HL-60 (cell line): ENCODE results near the gene ZNF747.

ENCODE experiments used
- DNase-seq, 2 experiments: peaks; one replicate each; pipeline ENCODE4 v3.0.0-alpha.2; 2010 to 2020; ENCODE audit warnings: low read depth in 1 of 2, low spot score in 1 of 2
- H3K27ac ChIP-seq: fragments of 250-450 bp; sonication (Bioruptor Pico); replicated peaks from 2 replicates; pipeline ENCODE4 v1.5.1; 2020; ENCODE audit warnings: mild to moderate bottlenecking, moderate library complexity
- H3K27me3 ChIP-seq: fragments of 250-450 bp; sonication (Bioruptor Pico); 2 replicates; pipeline ENCODE4 v1.5.1; 2021; ENCODE audit warnings: mild to moderate bottlenecking, moderate library complexity; ENCODE audit not compliant: insufficient read depth, poor library complexity, severe bottlenecking
- H3K4me3 ChIP-seq: replicated peaks from 2 replicates; pipeline ENCODE4 v1.5.1; 2011; ENCODE audit warnings: mild to moderate bottlenecking, control low read depth, low read length; ENCODE audit not compliant: insufficient read depth
- CTCF ChIP-seq: IDR thresholded peaks from one replicate; pipeline ENCODE4 v1.5.1; 2011; ENCODE audit warnings: low read length, control low read depth, inconsistent platforms; ENCODE audit not compliant: insufficient read depth
- GABPA ChIP-seq: IDR thresholded peaks from 2 replicates; pipeline ENCODE4 v1.6.1; 2012; ENCODE audit warnings: low read depth
- POLR2AphosphoS5 ChIP-seq: IDR thresholded peaks from 2 replicates; pipeline ENCODE4 v1.6.1; 2012; ENCODE audit warnings: low read depth
- SPI1 ChIP-seq: IDR thresholded peaks from 2 replicates; pipeline ENCODE4 v1.6.1; 2012; ENCODE audit warnings: low read depth, mild to moderate bottlenecking, borderline replicate concordance
- TF ChIP-seq, protein P1 (sequence below): IDR thresholded peaks from 2 replicates; pipeline ENCODE4 v1.6.1; 2012; ENCODE audit warnings: low read depth; ENCODE audit not compliant: insufficient replicate concordance

The ZNF747 gene

GRCh38 chr16:30525844-30526136, 8.9 kb downstream of the ZNF747 start:
- no peaks in the 10 kb centered on the region for H3K27me3 ChIP-seq
- peak overlapping the region; percentile 66 for H3K27ac ChIP-seq
- peak; percentile 79 for TF ChIP-seq SPI1
- TF ChIP-seq, protein P1, sequence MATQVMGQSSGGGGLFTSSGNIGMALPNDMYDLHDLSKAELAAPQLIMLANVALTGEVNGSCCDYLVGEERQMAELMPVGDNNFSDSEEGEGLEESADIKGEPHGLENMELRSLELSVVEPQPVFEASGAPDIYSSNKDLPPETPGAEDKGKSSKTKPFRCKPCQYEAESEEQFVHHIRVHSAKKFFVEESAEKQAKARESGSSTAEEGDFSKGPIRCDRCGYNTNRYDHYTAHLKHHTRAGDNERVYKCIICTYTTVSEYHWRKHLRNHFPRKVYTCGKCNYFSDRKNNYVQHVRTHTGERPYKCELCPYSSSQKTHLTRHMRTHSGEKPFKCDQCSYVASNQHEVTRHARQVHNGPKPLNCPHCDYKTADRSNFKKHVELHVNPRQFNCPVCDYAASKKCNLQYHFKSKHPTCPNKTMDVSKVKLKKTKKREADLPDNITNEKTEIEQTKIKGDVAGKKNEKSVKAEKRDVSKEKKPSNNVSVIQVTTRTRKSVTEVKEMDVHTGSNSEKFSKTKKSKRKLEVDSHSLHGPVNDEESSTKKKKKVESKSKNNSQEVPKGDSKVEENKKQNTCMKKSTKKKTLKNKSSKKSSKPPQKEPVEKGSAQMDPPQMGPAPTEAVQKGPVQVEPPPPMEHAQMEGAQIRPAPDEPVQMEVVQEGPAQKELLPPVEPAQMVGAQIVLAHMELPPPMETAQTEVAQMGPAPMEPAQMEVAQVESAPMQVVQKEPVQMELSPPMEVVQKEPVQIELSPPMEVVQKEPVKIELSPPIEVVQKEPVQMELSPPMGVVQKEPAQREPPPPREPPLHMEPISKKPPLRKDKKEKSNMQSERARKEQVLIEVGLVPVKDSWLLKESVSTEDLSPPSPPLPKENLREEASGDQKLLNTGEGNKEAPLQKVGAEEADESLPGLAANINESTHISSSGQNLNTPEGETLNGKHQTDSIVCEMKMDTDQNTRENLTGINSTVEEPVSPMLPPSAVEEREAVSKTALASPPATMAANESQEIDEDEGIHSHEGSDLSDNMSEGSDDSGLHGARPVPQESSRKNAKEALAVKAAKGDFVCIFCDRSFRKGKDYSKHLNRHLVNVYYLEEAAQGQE, result no peak
- peak overlapping the region; percentile 87 for H3K4me3 ChIP-seq
- no peak for DNase-seq

- TF ChIP-seq POLR2AphosphoS5, result 0 out of 2 replicates have a peak, but pooled peaks have one; percentile 4
- TF ChIP-seq, protein P1, result no peak
- no peak overlapping the region for H3K4me3 ChIP-seq
- H3K27me3 ChIP-seq, result no peaks in the 10 kb centered on the region
- DNase-seq, result no peak
- no peak overlapping the region for H3K27ac ChIP-seq
Observed at GRCh38 chr16:30524575-30525568, 9.8 kb downstream of the ZNF747 start.

- TF ChIP-seq GABPA, result no peak
- TF ChIP-seq, protein P1, result no peak
- TF ChIP-seq CTCF, result no peak
- peak; percentile 18; the same call in 1 of the 2 replicates for TF ChIP-seq POLR2AphosphoS5
- no peak; the same call in 1 of the 2 replicates for TF ChIP-seq SPI1
- H3K27ac ChIP-seq, result no peak overlapping the region
- peak in 1 of 2 experiments; percentile 23 for DNase-seq
- H3K27me3 ChIP-seq, result no peaks in the 10 kb centered on the region
- no peak overlapping the region for H3K4me3 ChIP-seq
Observed at GRCh38 chr16:30523768-30524574, 10.7 kb downstream of the ZNF747 start.
